C1 segment of cervical spinal cord (tissue), 14 donors: ENCODE results near the gene MISFA.
"Not testable (repeated sequence)": the region's sequence is repeated elsewhere in the genome, so short reads cannot be mapped to it uniquely, and the experiment has no call there.

Source experiments
- DNase-seq, 14 donors: peaks; one replicate each; lab custom pipeline; 2025; lab: John Stamatoyannopoulos, UW

The MISFA gene

GRCh38 chr11:18617688-18618341 lies 18.2 kb downstream of the MISFA start:
- no peak for DNase-seq

GRCh38 chr11:18618342-18619025 lies 18.9 kb downstream of the MISFA start:
- no peak for DNase-seq

GRCh38 chr11:18623707-18624106 lies 24.1 kb downstream of the MISFA start:
- DNase-seq, result no peak

- DNase-seq, result no peak
These were observed 24.6 kb downstream of the MISFA start for GRCh38 chr11:18624161-18624560.

GRCh38 chr11:18632841-18633240 lies 33.3 kb downstream of the MISFA start:
- DNase-seq, result no peak

GRCh38 chr11:18633256-18634139 lies 33.9 kb downstream of the MISFA start:
- no peak for DNase-seq

- DNase-seq, result peak; percentile 90 to 99 (median 96)
These were observed 34.8 kb downstream of the MISFA start, which contains the start of gene SPTY2D1 for GRCh38 chr11:18634140-18635032. SPTY2D1 (minus strand) TSS chr11:18634342; CDS start chr11:18634257, 85 bp downstream.

GRCh38 chr11:18641677-18642076 lies 42.1 kb downstream of the MISFA start:
- DNase-seq, result no peak

GRCh38 chr11:18643034-18643433 lies 43.4 kb downstream of the MISFA start:
- DNase-seq, result not testable (repeated sequence)

- no peak for DNase-seq
These were observed 50.8 kb downstream of the MISFA start for GRCh38 chr11:18650353-18650752.

GRCh38 chr11:18650859-18651557 lies 51.4 kb downstream of the MISFA start:
- DNase-seq, result no peak
